H7 (cell line): ENCODE measurements around the gene DAPK1. TPM values are rescaled to one million over a fixed set of nuclear protein-coding genes. Genes with fewer than 3 reads are reported as not detected.
A peak's percentile ranks its signal among the peaks of the same experiment; 100 is the strongest.

Experiments
- DNase-seq: peaks from one replicate; pipeline ENCODE4 v3.0.0; 2012
- H3K27me3 ChIP-seq: 2 replicates; pipeline ENCODE4 v1.6.0; 2011; ENCODE audit warnings: mild to moderate bottlenecking, low read length; ENCODE audit not compliant: control insufficient read depth, insufficient read depth
- H3K36me3 ChIP-seq: replicated peaks from 2 replicates; pipeline ENCODE4 v1.5.1; 2011; ENCODE audit warnings: low read length; ENCODE audit not compliant: control insufficient read depth, insufficient read depth
- H3K4me3 ChIP-seq: 2 replicates; pipeline ENCODE4 v1.5.1; 2011; ENCODE audit warnings: low read depth, mild to moderate bottlenecking, control low read depth, low read length, moderate library complexity; ENCODE audit not compliant: insufficient read depth
- total RNA-seq: library from RNA; depleted of rRNA; stranded (reverse); fragments of >200 nt; shearing (Covaris generic); gene quantifications from 2 replicates; pipeline ENCODE4 v1.2.3, GENCODE V29; 2014

Gene DAPK1
- total RNA-seq, 1 experiment from 2014 or later, result 48.8 TPM

- Histone ChIP-seq H3K36me3 (peaks cover 12% of the 10 kb centered on the region), H3K4me3 (no peak overlapping the region), H3K27me3 (no peaks in the 10 kb centered on the region)
- DNase-seq, result no peak
These were observed 173.1 kb downstream of the DAPK1 start for GRCh38 chr9:87670572-87671264.

GRCh38 chr9:87671478-87671877 lies 173.8 kb downstream of the DAPK1 start:
- Histone ChIP-seq H3K36me3 (peaks cover 12% of the 10 kb centered on the region), H3K27me3 (no peaks in the 10 kb centered on the region), H3K4me3 (no peak overlapping the region)
- no peak for DNase-seq

GRCh38 chr9:87671925-87672324 lies 174.3 kb downstream of the DAPK1 start:
- no peak for DNase-seq
- peaks cover 12% of the 10 kb centered on the region for H3K36me3 ChIP-seq
- H3K4me3 ChIP-seq, result no peak overlapping the region
- no peaks in the 10 kb centered on the region for H3K27me3 ChIP-seq

GRCh38 chr9:87672586-87672985 lies 174.9 kb downstream of the DAPK1 start:
- no peaks in the 10 kb centered on the region for H3K27me3 ChIP-seq
- H3K4me3 ChIP-seq, result no peak overlapping the region
- no peak for DNase-seq
- peaks cover 12% of the 10 kb centered on the region for H3K36me3 ChIP-seq

- H3K4me3 ChIP-seq, result no peak overlapping the region
- peaks cover 6% of the 10 kb centered on the region for H3K36me3 ChIP-seq
- no peak for DNase-seq
- H3K27me3 ChIP-seq, result no peaks in the 10 kb centered on the region
These were observed 175.9 kb downstream of the DAPK1 start for GRCh38 chr9:87673446-87674120.

GRCh38 chr9:87674565-87675299 lies 177.1 kb downstream of the DAPK1 start:
- H3K4me3 ChIP-seq, result no peak overlapping the region
- H3K27me3 ChIP-seq, result no peaks in the 10 kb centered on the region
- DNase-seq, result no peak
- H3K36me3 ChIP-seq, result peaks cover 6% of the 10 kb centered on the region

- H3K4me3 ChIP-seq, result no peak overlapping the region
- H3K36me3 ChIP-seq, result peaks cover 5% of the 10 kb centered on the region
- H3K27me3 ChIP-seq, result no peaks in the 10 kb centered on the region
- DNase-seq, result no peak
These were observed 178.3 kb downstream of the DAPK1 start for GRCh38 chr9:87675906-87676515.

GRCh38 chr9:87676976-87677775 lies 179.5 kb downstream of the DAPK1 start:
- DNase-seq, result no peak
- H3K4me3 ChIP-seq, result no peak overlapping the region
- H3K27me3 ChIP-seq, result no peaks in the 10 kb centered on the region
- H3K36me3 ChIP-seq, result peaks cover 13% of the 10 kb centered on the region

- Histone ChIP-seq H3K4me3 (no peak overlapping the region), H3K27me3 (no peaks in the 10 kb centered on the region), H3K36me3 (peaks cover 12% of the 10 kb centered on the region)
- no peak for DNase-seq
These were observed 180.3 kb downstream of the DAPK1 start for GRCh38 chr9:87677776-87678587.

GRCh38 chr9:87678650-87679355 lies 181.1 kb downstream of the DAPK1 start:
- DNase-seq, result peak; percentile 85
- no peak overlapping the region for H3K4me3 ChIP-seq
- peaks cover 12% of the 10 kb centered on the region for H3K36me3 ChIP-seq
- no peaks in the 10 kb centered on the region for H3K27me3 ChIP-seq

GRCh38 chr9:87681271-87682061 lies 183.8 kb downstream of the DAPK1 start:
- Histone ChIP-seq H3K4me3 (no peak overlapping the region), H3K27me3 (no peaks in the 10 kb centered on the region), H3K36me3 (peaks cover 16% of the 10 kb centered on the region)
- no peak for DNase-seq

GRCh38 chr9:87682085-87682484 lies 184.4 kb downstream of the DAPK1 start:
- no peak overlapping the region for H3K4me3 ChIP-seq
- DNase-seq, result no peak
- H3K36me3 ChIP-seq, result peaks cover 18% of the 10 kb centered on the region
- no peaks in the 10 kb centered on the region for H3K27me3 ChIP-seq
